ENCODE data around the gene UCP2. TPM values are rescaled to one million over a fixed set of nuclear protein-coding genes. Genes with fewer than 3 reads are reported as not detected.
A peak's percentile ranks its signal among the peaks of the same experiment; 100 is the strongest.
"Not testable (repeated sequence)": the region's sequence is repeated elsewhere in the genome, so short reads cannot be mapped to it uniquely, and the experiment has no call there.

UCP2 gene
- total RNA-seq, 4 donors from 2014 or later: 9.8 to 27.3 (median 12.9) TPM

GRCh38 chr11:73991471-73992006 lies 8.9 kb upstream of the UCP2 start:
- H3K4me3 ChIP-seq: no peak overlapping the region
- no peaks in the 10 kb centered on the region for H3K4me1 ChIP-seq
- no peaks in the 10 kb centered on the region for H3K27me3 ChIP-seq
- 94% methylated on average over 6 of the region's 6 CpGs for whole genome bisulfite sequencing
- DNase-seq (ENCODE audit: low spot score in 2 of 2): peak in 1 of 2 donors; percentile 25
- no peaks in the 10 kb centered on the region for H3K9me3 ChIP-seq
- H3K27ac ChIP-seq: no peak overlapping the region
- no peaks in the 10 kb centered on the region for H3K36me3 ChIP-seq
- TF ChIP-seq POLR2A (IDR thresholded peaks at IDR 0.05) (no peak), CTCF (IDR thresholded peaks at IDR 0.05) (no peak), POLR2AphosphoS5 (IDR thresholded peaks at IDR 0.05) (no peak), EP300 (IDR thresholded peaks at IDR 0.05) (no peak)

GRCh38 chr11:73990730-73991129 lies 8.1 kb upstream of the UCP2 start:
- no peak for TF ChIP-seq POLR2A (IDR thresholded peaks at IDR 0.05)
- no peak for TF ChIP-seq EP300 (IDR thresholded peaks at IDR 0.05)
- no peak for TF ChIP-seq CTCF (IDR thresholded peaks at IDR 0.05)
- no peak for TF ChIP-seq POLR2AphosphoS5 (IDR thresholded peaks at IDR 0.05)
- H3K4me1 ChIP-seq: no peaks in the 10 kb centered on the region
- no peak overlapping the region for H3K4me3 ChIP-seq
- WGBS: 83% methylated on average over 2 of the region's 2 CpGs
- no peaks in the 10 kb centered on the region for H3K27me3 ChIP-seq
- no peak overlapping the region for H3K27ac ChIP-seq
- no peak for DNase-seq (ENCODE audit: low spot score in 2 of 2)
- no peaks in the 10 kb centered on the region for H3K36me3 ChIP-seq
- H3K9me3 ChIP-seq: no peaks in the 10 kb centered on the region

GRCh38 chr11:73989156-73989555 lies 6.5 kb upstream of the UCP2 start:
- no peak overlapping the region for H3K4me3 ChIP-seq
- no peak for DNase-seq (ENCODE audit: low spot score in 2 of 2)
- no peaks in the 10 kb centered on the region for H3K36me3 ChIP-seq
- no peak overlapping the region for H3K27ac ChIP-seq
- H3K4me1 ChIP-seq: peaks cover 2% of the 10 kb centered on the region
- H3K9me3 ChIP-seq: no peaks in the 10 kb centered on the region
- 94% methylated on average over 6 of the region's 6 CpGs for WGBS
- TF ChIP-seq EP300 (IDR thresholded peaks at IDR 0.05): no peak
- TF ChIP-seq POLR2AphosphoS5 (IDR thresholded peaks at IDR 0.05): no peak
- no peak for TF ChIP-seq CTCF (IDR thresholded peaks at IDR 0.05)
- no peak for TF ChIP-seq POLR2A (IDR thresholded peaks at IDR 0.05)
- no peaks in the 10 kb centered on the region for H3K27me3 ChIP-seq

- TF ChIP-seq POLR2AphosphoS5 (IDR thresholded peaks at IDR 0.05): no peak
- no peak for TF ChIP-seq POLR2A (IDR thresholded peaks at IDR 0.05)
- no peak for TF ChIP-seq EP300 (IDR thresholded peaks at IDR 0.05)
- no peak for TF ChIP-seq CTCF (IDR thresholded peaks at IDR 0.05)
- no peak for DNase-seq (ENCODE audit: low spot score in 2 of 2)
Observed at GRCh38 chr11:73988227-73988626, 5.6 kb upstream of the UCP2 start.

GRCh38 chr11:73985661-73986060 lies 3.0 kb upstream of the UCP2 start:
- not testable (repeated sequence) for H3K4me3 ChIP-seq, H3K27ac ChIP-seq, H3K9me3 ChIP-seq, H3K27me3 ChIP-seq, H3K36me3 ChIP-seq
- DNase-seq (ENCODE audit: low spot score in 2 of 2): peak in 1 of 2 donors; percentile 14
- 89% methylated on average over 4 of the region's 4 CpGs for WGBS
- peaks cover 29% of the 10 kb centered on the region for H3K4me1 ChIP-seq

More at GRCh38 chr11:73988227-73988626, 5.6 kb upstream of the UCP2 start:
- Histone ChIP-seq H3K9me3 (no peaks in the 10 kb centered on the region), H3K4me1 (peaks cover 11% of the 10 kb centered on the region), H3K27me3 (no peaks in the 10 kb centered on the region), H3K4me3 (no peak overlapping the region), H3K27ac (no peak overlapping the region), H3K36me3 (no peaks in the 10 kb centered on the region)
- WGBS: 92% methylated on average over 7 of the region's 7 CpGs
